ENCODE measurements around the gene STMN3. TPM values are rescaled to one million over a fixed set of nuclear protein-coding genes. Genes with fewer than 3 reads are reported as not detected.
A peak's percentile ranks its signal among the peaks of the same experiment; 100 is the strongest.

The STMN3 gene
- polyA plus RNA-seq, 1 experiment, result 21.8 TPM

DNA sequence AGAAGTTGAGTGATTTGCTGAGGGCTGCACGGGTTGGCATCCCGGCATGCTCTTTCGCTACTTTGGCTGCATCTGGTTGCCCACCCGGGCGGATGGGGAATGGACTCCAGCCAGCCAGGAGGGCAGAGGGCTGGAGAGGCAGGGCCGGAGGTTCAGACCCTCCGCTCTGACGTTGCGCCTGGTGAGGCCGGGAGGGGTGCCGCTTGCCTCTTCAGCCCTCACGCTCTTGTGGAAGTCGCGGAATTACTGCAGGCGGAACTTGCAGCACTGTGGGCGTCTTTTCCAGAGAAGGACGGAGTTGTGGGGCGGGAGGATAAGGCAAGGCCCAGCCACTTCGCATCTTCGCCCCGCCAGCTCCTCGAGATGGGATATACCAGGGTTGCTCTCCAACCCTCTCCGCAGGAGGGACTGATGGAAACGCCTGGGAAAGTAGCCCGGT is 5.5 kb upstream of the STMN3 start:
- ChIA-PET CTCF (no interaction called here), POLR2A (interaction anchor here (0.7 to 1.7 kb wide), 7 partner anchors 10 to 206 kb away, joined by 3 to 14 read pairs (median 8); partner anchors contain the start of genes ARFRP1, GMEB2, PPDPF and TPD52L2)
- Histone ChIP-seq H3K9me3 (ENCODE audit: control insufficient read depth, insufficient read depth, low read length) (no peaks in the 10 kb centered on the region; the same call in 1 of the 2 replicates), H3K4me3 (ENCODE audit: low read depth, low read length) (peak overlapping the region; percentile 89), H3K27ac (ENCODE audit: low read depth, low read length) (peak overlapping the region; percentile 81), H3K27me3 (ENCODE audit: control insufficient read depth, insufficient read depth, low read length) (no peaks in the 10 kb centered on the region)
- TF ChIP-seq, protein P1, sequence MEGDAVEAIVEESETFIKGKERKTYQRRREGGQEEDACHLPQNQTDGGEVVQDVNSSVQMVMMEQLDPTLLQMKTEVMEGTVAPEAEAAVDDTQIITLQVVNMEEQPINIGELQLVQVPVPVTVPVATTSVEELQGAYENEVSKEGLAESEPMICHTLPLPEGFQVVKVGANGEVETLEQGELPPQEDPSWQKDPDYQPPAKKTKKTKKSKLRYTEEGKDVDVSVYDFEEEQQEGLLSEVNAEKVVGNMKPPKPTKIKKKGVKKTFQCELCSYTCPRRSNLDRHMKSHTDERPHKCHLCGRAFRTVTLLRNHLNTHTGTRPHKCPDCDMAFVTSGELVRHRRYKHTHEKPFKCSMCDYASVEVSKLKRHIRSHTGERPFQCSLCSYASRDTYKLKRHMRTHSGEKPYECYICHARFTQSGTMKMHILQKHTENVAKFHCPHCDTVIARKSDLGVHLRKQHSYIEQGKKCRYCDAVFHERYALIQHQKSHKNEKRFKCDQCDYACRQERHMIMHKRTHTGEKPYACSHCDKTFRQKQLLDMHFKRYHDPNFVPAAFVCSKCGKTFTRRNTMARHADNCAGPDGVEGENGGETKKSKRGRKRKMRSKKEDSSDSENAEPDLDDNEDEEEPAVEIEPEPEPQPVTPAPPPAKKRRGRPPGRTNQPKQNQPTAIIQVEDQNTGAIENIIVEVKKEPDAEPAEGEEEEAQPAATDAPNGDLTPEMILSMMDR (IDR thresholded peaks at IDR 0.05; ENCODE audit: low read depth, low read length), result no peak
- no peak for DNase-seq (ENCODE audit: low read depth, low spot score)

DNA sequence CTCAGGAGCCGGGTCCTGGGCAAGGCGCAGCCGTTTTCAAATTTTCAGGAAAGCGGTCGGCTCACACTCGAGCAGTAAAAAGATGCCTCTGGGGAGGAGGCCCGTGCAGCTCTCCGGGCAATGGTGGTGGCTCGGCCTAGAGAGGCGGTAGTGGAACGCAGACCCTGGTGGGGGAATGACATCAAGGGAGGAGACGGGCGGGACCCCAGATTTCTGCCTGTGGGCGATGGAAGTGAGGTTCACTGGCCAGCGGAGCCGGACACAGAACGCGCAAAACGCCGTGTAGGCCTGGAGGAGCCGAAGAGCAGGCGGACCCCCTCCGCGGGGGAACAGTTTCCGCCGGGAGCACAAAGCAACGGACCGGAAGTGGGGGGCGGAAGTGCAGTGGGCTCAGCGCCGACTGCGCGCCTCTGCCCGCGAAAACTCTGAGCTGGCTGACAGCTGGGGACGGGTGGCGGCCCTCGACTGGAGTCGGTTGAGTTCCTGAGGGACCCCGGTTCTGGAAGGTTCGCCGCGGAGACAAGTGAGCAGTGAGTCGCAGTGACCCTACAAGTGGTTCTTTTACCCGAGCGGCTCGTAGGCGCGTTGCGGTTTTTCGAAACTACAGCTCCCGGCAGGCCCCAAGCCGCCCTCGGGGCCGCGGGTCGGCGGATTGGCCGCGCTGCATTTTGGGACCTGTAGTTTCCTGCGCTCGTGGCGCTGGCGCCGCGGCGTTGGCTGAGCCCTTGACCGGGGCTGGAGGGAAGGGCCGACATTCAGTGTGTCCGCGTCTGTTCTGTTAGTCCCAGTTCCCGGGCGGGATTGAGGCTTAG is 4.9 kb upstream of the STMN3 start, which contains the start of gene RTEL1:
Gene RTEL1 (plus strand): TSS at position 376 of the 812 bp plus-strand sequence. CDS start 1,091 bp downstream, outside the sequence.
- CTCF ChIA-PET, result no interaction called here
- Histone ChIP-seq H3K27ac (ENCODE audit: low read depth, low read length) (peak within 1 kb of the TSS; percentile 81), H3K27me3 (ENCODE audit: control insufficient read depth, insufficient read depth, low read length) (no peaks in the 10 kb centered on the region), H3K9me3 (ENCODE audit: control insufficient read depth, insufficient read depth, low read length) (no peaks in the 10 kb centered on the region; the same call in 1 of the 2 replicates), H3K4me3 (ENCODE audit: low read depth, low read length) (peak within 1 kb of the TSS; percentile 89)
- POLR2A ChIA-PET, result interaction anchor here (0.7 to 1.7 kb wide), 7 partner anchors 11 to 207 kb away, joined by 3 to 14 read pairs (median 8); partner anchors contain the start of genes ARFRP1, GMEB2, PPDPF and TPD52L2
- TF ChIP-seq, protein P1 (IDR thresholded peaks at IDR 0.05; ENCODE audit: low read depth, low read length), result no peak
- peak; percentile 74 for DNase-seq (ENCODE audit: low read depth, low spot score)

DNA sequence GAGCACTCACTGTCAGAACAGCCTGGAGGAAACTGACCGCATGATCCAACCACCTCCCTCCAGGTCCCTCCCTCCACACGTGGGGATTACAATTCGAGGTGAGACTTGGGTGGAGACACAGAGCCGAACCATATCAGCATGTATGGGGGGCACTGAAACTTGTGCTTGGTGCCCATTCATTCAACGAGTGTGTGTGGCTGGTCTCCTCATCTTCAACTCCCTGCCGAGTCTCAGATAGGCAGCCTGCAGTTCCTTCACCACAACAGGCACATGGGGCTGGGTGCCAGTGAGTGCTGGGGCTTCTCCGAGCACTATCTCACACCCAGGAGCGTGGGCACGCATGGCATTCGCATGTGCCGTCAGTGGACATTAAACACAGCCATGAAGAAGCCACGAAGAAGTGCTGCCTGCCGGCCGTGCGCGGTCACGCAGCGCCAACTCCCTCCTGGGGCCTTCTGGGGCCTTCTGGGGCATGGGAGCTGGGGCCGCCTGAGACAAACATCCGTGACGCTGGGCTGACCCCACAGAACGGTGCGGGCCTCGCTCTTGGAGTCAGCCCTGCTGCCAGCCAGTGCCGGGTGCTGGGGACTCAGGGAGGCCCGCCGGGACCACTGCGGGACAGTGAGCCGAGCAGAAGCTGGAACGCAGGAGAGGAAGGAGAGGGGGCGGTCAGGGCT is 4.2 kb upstream of the STMN3 start:
- ChIA-PET POLR2A (interaction anchor here (1.2 to 1.7 kb wide), 3 partner anchors 25 to 120 kb away, joined by 3 to 14 read pairs (median 9); partner anchors contain the start of gene GMEB2), CTCF (no interaction called here)
- Histone ChIP-seq H3K27me3 (ENCODE audit: control insufficient read depth, insufficient read depth, low read length) (no peaks in the 10 kb centered on the region), H3K27ac (ENCODE audit: low read depth, low read length) (peak overlapping the region; percentile 81), H3K4me3 (ENCODE audit: low read depth, low read length) (peak overlapping the region; percentile 89), H3K9me3 (ENCODE audit: control insufficient read depth, insufficient read depth, low read length) (no peaks in the 10 kb centered on the region; the same call in 1 of the 2 replicates)
- TF ChIP-seq, protein P1 (IDR thresholded peaks at IDR 0.05; ENCODE audit: low read depth, low read length), result no peak
- no peak for DNase-seq (ENCODE audit: low read depth, low spot score)

DNA sequence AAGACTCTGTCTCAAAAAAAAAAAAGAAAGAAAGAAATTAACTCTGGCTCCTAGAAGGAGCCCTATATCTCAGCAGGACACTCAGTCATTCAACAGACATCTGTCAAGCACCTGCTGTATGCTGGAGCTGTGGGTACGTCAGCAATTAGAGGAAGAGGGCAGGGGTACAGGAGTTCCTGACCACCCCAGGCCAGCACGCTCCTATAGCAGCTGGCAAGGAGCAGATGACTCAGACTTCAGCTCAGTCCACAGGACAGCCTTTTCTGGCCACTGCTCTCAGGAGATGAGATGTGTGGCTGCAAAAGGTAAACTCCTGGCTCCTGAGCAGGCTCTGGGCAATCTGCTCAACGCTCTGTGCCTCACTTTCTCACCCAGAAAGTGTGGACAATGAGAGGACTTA is 3.2 kb upstream of the STMN3 start:
- Histone ChIP-seq H3K4me3 (ENCODE audit: low read depth, low read length) (no peak overlapping the region), H3K9me3 (ENCODE audit: control insufficient read depth, insufficient read depth, low read length) (no peaks in the 10 kb centered on the region; the same call in 1 of the 2 replicates), H3K27ac (ENCODE audit: low read depth, low read length) (no peak overlapping the region), H3K27me3 (ENCODE audit: control insufficient read depth, insufficient read depth, low read length) (no peaks in the 10 kb centered on the region)
- TF ChIP-seq, protein P1 (IDR thresholded peaks at IDR 0.05; ENCODE audit: low read depth, low read length), result no peak
- DNase-seq (ENCODE audit: low read depth, low spot score), result no peak
- ChIA-PET CTCF (no interaction called here), POLR2A (no interaction called here)
